GM23338 (cell line): ENCODE results near the gene CHMP5. TPM values are rescaled to one million over a fixed set of nuclear protein-coding genes. Genes with fewer than 3 reads are reported as not detected.
A peak's percentile ranks its signal among the peaks of the same experiment; 100 is the strongest.

Source experiments
- ATAC-seq: fragments of 200-7000 bp; cut with Tn5 transposase; 3 replicates; pipeline ENCODE4 v1.9.1; 2020
- DNase-seq: peaks from one replicate; pipeline ENCODE4 v3.0.0-alpha.2; 2015; ENCODE audit warnings: low spot score
- H2AFZ ChIP-seq: fragments of 200-600 bp; sonication (generic); 2 replicates; pipeline ENCODE4 v1.8.0; 2016; ENCODE audit warnings: antibody characterized with exemption, mild to moderate bottlenecking, moderate library complexity
- H3F3A ChIP-seq: fragments of 200-600 bp; sonication (generic); replicated peaks from 2 replicates; pipeline ENCODE4 v1.8.0; 2017; ENCODE audit warnings: antibody characterized with exemption, mixed run types, low read depth
- H3K27ac ChIP-seq: fragments of 200-600 bp; sonication (generic); 2 replicates; pipeline ENCODE4 v1.6.1; 2016; ENCODE audit warnings: low read depth
- H3K27me3 ChIP-seq: fragments of 200-600 bp; sonication (generic); 2 replicates; pipeline ENCODE4 v1.8.0; 2016; ENCODE audit warnings: mild to moderate bottlenecking, mixed run types, moderate library complexity; ENCODE audit not compliant: insufficient read depth
- H3K36me3 ChIP-seq: fragments of 200-600 bp; sonication (generic); 2 replicates; pipeline ENCODE4 v1.8.0; 2016; ENCODE audit warnings: mild to moderate bottlenecking; ENCODE audit not compliant: insufficient read depth
- H3K4me1 ChIP-seq: fragments of 200-600 bp; sonication (generic); 2 replicates; pipeline ENCODE4 v1.8.0; 2016; ENCODE audit warnings: mild to moderate bottlenecking, moderate library complexity; ENCODE audit not compliant: insufficient read depth
- H3K4me2 ChIP-seq: fragments of 200-600 bp; sonication (generic); 2 replicates; pipeline ENCODE4 v1.7.1; 2017; ENCODE audit warnings: mixed run types
- H3K4me3 ChIP-seq: fragments of 200-600 bp; sonication (generic); 2 replicates; pipeline ENCODE4 v1.6.1; 2016; ENCODE audit warnings: mixed run types
- H3K79me2 ChIP-seq: fragments of 200-600 bp; sonication (generic); replicated peaks from 2 replicates; pipeline ENCODE4 v1.8.0; 2017; ENCODE audit warnings: mild to moderate bottlenecking; ENCODE audit not compliant: insufficient read depth
- H3K9me2 ChIP-seq: fragments of 200-600 bp; sonication (generic); 2 replicates; pipeline ENCODE4 v1.8.0; 2017; ENCODE audit not compliant: insufficient read depth
- H4K20me1 ChIP-seq: fragments of 200-600 bp; sonication (generic); replicated peaks from 2 replicates; pipeline ENCODE4 v1.8.0; 2017; ENCODE audit warnings: mild to moderate bottlenecking; ENCODE audit not compliant: insufficient read depth
- H3K27ac Mint-ChIP-seq: 2 replicates; pipeline ENCODE4 v1.8.0; 2020; ENCODE audit warnings: inconsistent platforms, mild to moderate bottlenecking, moderate library complexity, mixed read lengths
- H3K27me3 Mint-ChIP-seq: 3 replicates; pipeline ENCODE4 v1.8.0; 2022; ENCODE audit warnings: low read depth, mild to moderate bottlenecking, moderate library complexity, mixed read lengths, inconsistent platforms; ENCODE audit not compliant: insufficient read depth, poor library complexity
- H3K36me3 Mint-ChIP-seq: 3 replicates; pipeline ENCODE4 v1.8.0; 2021; ENCODE audit warnings: low read depth, mild to moderate bottlenecking, inconsistent platforms, moderate library complexity, mixed read lengths
- H3K4me1 Mint-ChIP-seq: 3 replicates; pipeline ENCODE4 v1.8.0; 2020; ENCODE audit warnings: mild to moderate bottlenecking, inconsistent platforms, mixed read lengths
- H3K4me3 Mint-ChIP-seq: 3 replicates; pipeline ENCODE4 v1.8.0; 2021; ENCODE audit warnings: moderate library complexity, mild to moderate bottlenecking, inconsistent platforms, mixed read lengths
- H3K9me3 Mint-ChIP-seq: 3 replicates; pipeline ENCODE4 v1.8.0; 2020; ENCODE audit warnings: moderate library complexity, mild to moderate bottlenecking, inconsistent platforms, mixed read lengths
- CREB1 ChIP-seq: fragments of 250-450 bp; sonication (Bioruptor Pico); IDR thresholded peaks from 2 replicates; pipeline ENCODE4 v1.5.0; 2020; ENCODE audit warnings: low read depth, mild to moderate bottlenecking, moderate library complexity
- CTCF ChIP-seq, 2 experiments: fragments of 200-600 bp in 1 of 2; sonication (generic) in 1 of 2; conservative IDR thresholded peaks; 2 replicates each; pipeline versions ENCODE4 v1.5.1 to v1.6.1; 2016 to 2017; ENCODE audit warnings: antibody characterized with exemption in 2 of 2, low read depth in 2 of 2, mild to moderate bottlenecking in 2 of 2, moderate library complexity in 1 of 2
- EZH2 ChIP-seq: fragments of 200-600 bp; sonication (generic); IDR thresholded peaks from one replicate; pipeline ENCODE4 v1.8.0; 2017; ENCODE audit warnings: antibody characterized with exemption, mild to moderate bottlenecking, low read depth; ENCODE audit not compliant: unreplicated experiment
- EZH2phosphoT487 ChIP-seq: fragments of 200-600 bp; sonication (generic); IDR thresholded peaks from one replicate; pipeline ENCODE4 v1.8.1; 2018; ENCODE audit warnings: antibody characterized with exemption; ENCODE audit not compliant: unreplicated experiment
- JUNB ChIP-seq: IDR thresholded peaks from one replicate; pipeline ENCODE4 v1.6.1; 2016; ENCODE audit warnings: antibody characterized with exemption; ENCODE audit not compliant: unreplicated experiment
- NANOG ChIP-seq: IDR thresholded peaks from 2 replicates; pipeline ENCODE4 v1.6.1; 2016; ENCODE audit warnings: antibody characterized with exemption, borderline replicate concordance
- POLR2AphosphoS5 ChIP-seq: IDR thresholded peaks from 2 replicates; pipeline ENCODE4 v1.6.1; 2016; ENCODE audit warnings: antibody characterized with exemption, low read depth
- REST ChIP-seq: IDR thresholded peaks from one replicate; pipeline ENCODE4 v1.6.1; 2018; ENCODE audit warnings: antibody characterized with exemption; ENCODE audit not compliant: unreplicated experiment
- STAT1 ChIP-seq: IDR thresholded peaks from one replicate; pipeline ENCODE4 v1.6.1; 2016; ENCODE audit warnings: antibody characterized with exemption; ENCODE audit not compliant: unreplicated experiment
- ZNF114 ChIP-seq: fragments of 250-450 bp; sonication (Bioruptor Pico); IDR thresholded peaks from 2 replicates; pipeline ENCODE4 v1.5.0; 2020; ENCODE audit warnings: mild to moderate bottlenecking, moderate library complexity
- ZNF331 ChIP-seq: fragments of 250-450 bp; sonication (Bioruptor Pico); IDR thresholded peaks from 2 replicates; pipeline ENCODE4 v1.5.0; 2020; ENCODE audit warnings: low read depth, mild to moderate bottlenecking, moderate library complexity
- ZNF462 ChIP-seq: fragments of 250-450 bp; sonication (Bioruptor Pico); IDR thresholded peaks from 2 replicates; pipeline ENCODE4 v1.5.0; 2020; ENCODE audit warnings: mild to moderate bottlenecking, moderate library complexity
- polyA plus RNA-seq: library from polyadenylated mRNA; unstranded; fragments of >200 nt; fragmentation: Nextera tagmentation; extraction: Ambion mirVana; gene quantifications from 2 replicates; pipeline ENCODE4 v1.2.1, GENCODE V29; 2016
- total RNA-seq: library from RNA; depleted of rRNA; stranded (reverse); fragments of >200 nt; shearing (Covaris generic); gene quantifications from 2 replicates; pipeline ENCODE4 v1.2.3, GENCODE V29; 2014
- TF ChIP-seq, protein P1 (sequence below): IDR thresholded peaks from 2 replicates; pipeline ENCODE4 v1.6.1; 2016; ENCODE audit warnings: antibody characterized with exemption

The CHMP5 gene
- total and polyA plus RNA-seq, 2 experiments from 2014 or later = 30.9 to 77.8 TPM

- TF ChIP-seq ZNF462 (CRISPR knock-in tag) (no peak), CTCF (conservative IDR thresholded peaks at IDR 0.05; ENCODE audit: low read depth in 2 of 2) (no peak), POLR2AphosphoS5 (peak; percentile 91), CREB1 (CRISPR knock-in tag) (peak; percentile 99), EZH2phosphoT487 (no peak), ZNF114 (CRISPR knock-in tag) (no peak), NANOG (no peak), ZNF331 (CRISPR knock-in tag) (no peak), REST (no peak), JUNB (no peak), STAT1 (no peak), EZH2 (no peak)
- TF ChIP-seq, protein P1, sequence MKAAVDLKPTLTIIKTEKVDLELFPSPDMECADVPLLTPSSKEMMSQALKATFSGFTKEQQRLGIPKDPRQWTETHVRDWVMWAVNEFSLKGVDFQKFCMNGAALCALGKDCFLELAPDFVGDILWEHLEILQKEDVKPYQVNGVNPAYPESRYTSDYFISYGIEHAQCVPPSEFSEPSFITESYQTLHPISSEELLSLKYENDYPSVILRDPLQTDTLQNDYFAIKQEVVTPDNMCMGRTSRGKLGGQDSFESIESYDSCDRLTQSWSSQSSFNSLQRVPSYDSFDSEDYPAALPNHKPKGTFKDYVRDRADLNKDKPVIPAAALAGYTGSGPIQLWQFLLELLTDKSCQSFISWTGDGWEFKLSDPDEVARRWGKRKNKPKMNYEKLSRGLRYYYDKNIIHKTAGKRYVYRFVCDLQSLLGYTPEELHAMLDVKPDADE = peak; percentile 91
- H3F3A ChIP-seq = no peaks in the 10 kb centered on the region
- H4K20me1 ChIP-seq = no peaks in the 10 kb centered on the region; the same call in 1 of the 2 replicates
- peak within 1 kb of the TSS; percentile 83 for H3K4me2 ChIP-seq
- DNase-seq (peak; percentile 98), ATAC-seq (peak; percentile 95)
- peaks cover 46% of the 10 kb centered on the region for H3K79me2 ChIP-seq
- no peaks in the 10 kb centered on the region for H3K9me2 ChIP-seq
- peaks cover 15% of the 10 kb centered on the region for H3K36me3 Mint-ChIP-seq
- H3K27me3 ChIP-seq = no peaks in the 10 kb centered on the region
- H3K27me3 Mint-ChIP-seq = peaks cover 7% of the 10 kb centered on the region
- H3K36me3 ChIP-seq = peaks cover 4% of the 10 kb centered on the region; the same call in 1 of the 2 replicates
- peak within 1 kb of the TSS; percentile 100 for H3K4me3 Mint-ChIP-seq
- peak within 1 kb of the TSS; percentile 96 for H3K27ac ChIP-seq
- peak within 1 kb of the TSS; percentile 83 for H3K4me3 ChIP-seq
- H3K9me3 Mint-ChIP-seq = no peaks in the 10 kb centered on the region; the same call in 2 of the 3 replicates
- peak within 1 kb of the TSS; percentile 100 for H3K27ac Mint-ChIP-seq
- H2AFZ ChIP-seq = peak within 1 kb of the TSS; percentile 87
- 0 out of 2 replicates have a peak, but pooled peaks cover 5% of the 10 kb centered on the region for H3K4me1 ChIP-seq
- H3K4me1 Mint-ChIP-seq = peaks cover 13% of the 10 kb centered on the region
These were observed 25.6 kb downstream of the CHMP5 start, which contains the start of gene NFX1 for GRCh38 chr9:33290247-33291030. Gene NFX1, plus strand, starts transcription at chr9:33290516. Its CDS starts 57 bp downstream, at chr9:33290573.
